Tibial artery (tissue), 4 donors: ENCODE data around the gene SYTL2.

Experiments used
- DNase-seq, 2 donors: peaks; one replicate each; pipeline ENCODE4 v3.0.0-alpha.2; 2019
- H3K27ac ChIP-seq, 2 donors: fragments of 200-600 bp; sonication (generic) in 1 of 2; 1 replicate in 1 of 2; 2 replicates in 1 of 2; pipeline ENCODE4 v1.5.1; 2018 to 2019; ENCODE audit warnings: mild to moderate bottlenecking in 1 of 2
- H3K27me3 ChIP-seq, 2 donors: fragments of 200-600 bp; sonication (generic) in 1 of 2; one replicate each; pipeline versions ENCODE4 v1.5.1 to v1.6.0; 2016 to 2019
- H3K36me3 ChIP-seq, 3 donors: fragments of 200-600 bp; sonication (generic) in 2 of 3; one replicate each; pipeline ENCODE4 v1.5.1; 2016 to 2019; ENCODE audit warnings: mild to moderate bottlenecking in 2 of 3
- H3K4me1 ChIP-seq, 4 donors: fragments of 200-600 bp; sonication (generic) in 2 of 4; 1 replicate in 3 of 4; 2 replicates in 1 of 4; pipeline ENCODE4 v1.5.1; 2016 to 2019
- H3K4me3 ChIP-seq, 2 donors: fragments of 200-600 bp; sonication (generic) in 1 of 2; 1 replicate in 1 of 2; 2 replicates in 1 of 2; pipeline ENCODE4 v1.5.1; 2018 to 2019; ENCODE audit warnings: mild to moderate bottlenecking in 2 of 2
- H3K9me3 ChIP-seq, 3 donors: fragments of 200-600 bp; sonication (generic) in 1 of 3; one replicate each; pipeline ENCODE4 v1.5.1; 2016 to 2019
- CTCF ChIP-seq, 2 experiments: fragments of 200-600 bp in 1 of 2; fragments of 450-650 bp in 1 of 2; IDR thresholded peaks; one replicate each; pipeline ENCODE4 v1.5.1; 2017 to 2019; ENCODE audit warnings: antibody characterized with exemption in 2 of 2, mild to moderate bottlenecking in 1 of 2, moderate library complexity in 1 of 2
- intact Hi-C: fragments of 100-400 bp; cut with DNase I; formaldehyde crosslinking; loops from one replicate; pipeline ENCODE4 v1.15.0; 2023; ENCODE audit warnings: low total_unique reads

Gene SYTL2

DNA sequence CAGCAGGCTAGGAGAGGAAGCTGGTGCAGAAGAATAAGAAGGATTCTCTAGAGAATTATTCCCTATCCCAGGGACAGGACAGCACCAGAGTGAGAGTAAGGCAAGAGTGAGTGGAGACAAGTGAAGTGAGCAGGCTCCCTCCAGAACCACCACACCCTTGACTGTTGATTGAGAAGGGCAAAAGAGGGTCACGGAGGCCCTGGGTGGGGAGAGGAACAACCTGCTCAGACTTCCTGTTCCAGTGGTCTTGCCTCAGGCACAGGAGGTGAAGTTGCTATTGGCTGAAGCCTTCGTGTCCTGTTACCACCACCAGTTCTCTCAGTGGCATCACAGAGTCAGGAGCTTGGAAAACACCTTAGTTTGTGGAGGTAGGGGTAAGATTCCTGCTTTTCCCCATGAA, 73.2 kb downstream of the SYTL2 start:
- no peak for TF ChIP-seq CTCF (IDR thresholded peaks at IDR 0.05)
- DNase-seq: no peak
- Histone ChIP-seq H3K4me3 (no peak overlapping the region), H3K36me3 (peaks cover 5 to 17% (median 9%) of the 10 kb centered on the region in 3 donors), H3K27ac (peak overlapping the region in 1 of 2 donors; percentile 73), H3K4me1 (peaks cover 0 to 39% (median 16%) of the 10 kb centered on the region in 4 donors), H3K9me3 (no peaks in the 10 kb centered on the region), H3K27me3 (no peaks in the 10 kb centered on the region)
- intact Hi-C loops: no loop called here

DNA sequence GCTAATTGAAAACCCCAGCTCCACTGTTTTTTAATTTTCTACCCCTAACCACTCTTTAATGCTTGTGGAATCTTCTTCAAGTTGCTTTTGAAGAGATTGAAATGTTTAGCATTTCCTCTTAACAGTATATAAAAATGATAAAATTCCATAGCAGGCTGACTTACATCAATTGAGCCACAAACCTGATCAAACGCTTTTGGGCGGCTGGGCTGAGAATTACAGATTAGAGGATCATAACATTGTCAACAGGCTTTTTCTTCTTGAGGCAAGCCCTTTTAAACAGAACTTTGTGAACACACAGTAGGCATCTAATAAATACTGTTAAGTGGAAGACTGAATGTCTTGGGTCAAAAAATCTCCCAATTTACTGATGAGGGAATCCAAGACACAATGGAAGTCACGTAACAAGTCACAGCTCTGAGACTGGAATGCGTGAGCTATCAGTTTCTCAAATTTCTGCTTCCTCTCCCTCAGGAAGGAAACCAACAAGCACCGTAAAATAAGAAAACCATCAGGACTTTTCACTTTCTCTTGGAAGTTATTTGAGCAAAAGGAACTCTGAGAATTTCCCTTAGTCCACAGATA, 75.0 kb downstream of the SYTL2 start:
- Histone ChIP-seq H3K9me3 (no peaks in the 10 kb centered on the region), H3K4me3 (peak overlapping the region in 1 of 2 donors; percentile 8), H3K36me3 (peaks cover 5 to 17% (median 15%) of the 10 kb centered on the region in 3 donors), H3K27me3 (no peaks in the 10 kb centered on the region), H3K27ac (peak overlapping the region; percentile 0 to 73), H3K4me1 (peaks cover 0 to 25% (median 8%) of the 10 kb centered on the region in 4 donors)
- TF ChIP-seq CTCF (IDR thresholded peaks at IDR 0.05): no peak
- intact Hi-C loops: no loop called here
- DNase-seq: no peak

DNA sequence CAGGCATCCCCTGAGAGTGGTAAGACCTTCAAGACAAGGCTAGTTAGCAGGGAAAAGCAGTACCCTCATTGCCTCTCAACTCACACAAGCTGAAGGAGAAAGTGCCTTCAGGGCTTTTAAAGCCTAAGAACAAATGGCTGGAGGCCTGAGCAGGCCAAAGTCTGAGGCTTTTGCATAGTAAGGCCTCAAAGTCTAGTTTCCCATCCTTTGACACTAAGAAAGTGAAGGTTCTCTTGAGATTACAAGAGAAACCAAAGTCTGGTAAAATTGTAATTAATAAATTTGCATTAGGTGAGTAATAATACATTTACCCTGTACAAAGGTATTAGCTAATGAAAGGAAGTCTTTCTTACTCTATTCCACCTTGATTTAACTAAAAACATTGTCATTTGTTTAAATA, 78.0 kb downstream of the SYTL2 start:
- intact Hi-C loops: no loop called here
- DNase-seq: no peak
- H3K4me1 ChIP-seq: peaks cover 0 to 16% (median 5%) of the 10 kb centered on the region in 4 donors
- TF ChIP-seq CTCF (IDR thresholded peaks at IDR 0.05): no peak
- no peaks in the 10 kb centered on the region for H3K27me3 ChIP-seq
- H3K9me3 ChIP-seq: no peaks in the 10 kb centered on the region
- no peak overlapping the region for H3K4me3 ChIP-seq
- H3K36me3 ChIP-seq: peaks cover 5 to 17% (median 15%) of the 10 kb centered on the region in 3 donors
- H3K27ac ChIP-seq: no peak overlapping the region

DNA sequence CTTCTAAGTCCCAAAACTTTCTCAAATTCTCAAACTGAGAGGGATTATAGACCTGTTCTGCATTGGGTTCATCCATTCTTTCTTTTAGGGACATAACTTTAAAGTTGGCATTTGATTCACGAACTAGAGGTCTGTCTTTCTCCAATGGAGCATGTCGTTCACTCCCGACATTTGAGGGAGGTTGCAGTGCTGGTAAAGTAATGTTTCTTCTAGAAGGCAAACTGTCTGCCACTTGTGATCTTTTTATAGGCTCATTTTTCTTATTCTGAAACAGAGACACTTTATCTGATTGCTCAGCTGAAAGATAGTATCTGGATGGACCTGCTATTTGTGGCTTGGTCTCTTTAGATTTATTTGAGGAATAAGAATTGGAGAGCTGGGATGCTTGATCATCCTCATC, 84.6 kb downstream of the SYTL2 start:
- Histone ChIP-seq H3K27ac (no peak overlapping the region), H3K4me3 (no peak overlapping the region), H3K27me3 (no peaks in the 10 kb centered on the region), H3K9me3 (no peaks in the 10 kb centered on the region), H3K36me3 (peaks cover 0 to 6% (median 0%) of the 10 kb centered on the region in 3 donors), H3K4me1 (peaks cover 0 to 11% (median 0%) of the 10 kb centered on the region in 4 donors)
- no peak for TF ChIP-seq CTCF (IDR thresholded peaks at IDR 0.05)
- intact Hi-C loops: no loop called here
- no peak for DNase-seq

- intact Hi-C loops: no loop called here
These were observed 85.3 kb downstream of the SYTL2 start for GRCh38 chr11:85725510-85726258.

More at GRCh38 chr11:85725510-85726258, 85.3 kb downstream of the SYTL2 start:
- peaks cover 0 to 11% (median 0%) of the 10 kb centered on the region in 4 donors for H3K4me1 ChIP-seq
- H3K36me3 ChIP-seq: peaks cover 0 to 6% (median 0%) of the 10 kb centered on the region in 3 donors
- H3K9me3 ChIP-seq: no peaks in the 10 kb centered on the region
- no peak for DNase-seq
- H3K27ac ChIP-seq: no peak overlapping the region
- H3K27me3 ChIP-seq: no peaks in the 10 kb centered on the region
- H3K4me3 ChIP-seq: no peak overlapping the region
- no peak for TF ChIP-seq CTCF (IDR thresholded peaks at IDR 0.05)
